AG10803 (cell line): ENCODE measurements around the gene NAA35.
A peak's percentile ranks its signal among the peaks of the same experiment; 100 is the strongest.
"Not testable (repeated sequence)": the region's sequence is repeated elsewhere in the genome, so short reads cannot be mapped to it uniquely, and the experiment has no call there.

Experiments
- DNase-seq: peaks from one replicate; pipeline ENCODE4 v3.0.0; 2010; ENCODE audit warnings: low read depth
- H3K4me3 ChIP-seq: 2 replicates; pipeline ENCODE4 v1.5.1; 2011; ENCODE audit warnings: mild to moderate bottlenecking, low read length, control low read depth
- CTCF ChIP-seq: conservative IDR thresholded peaks from 2 replicates; pipeline ENCODE4 v1.5.1; 2011; ENCODE audit warnings: mild to moderate bottlenecking, low read length, control low read depth, inconsistent platforms

The NAA35 gene

GRCh38 chr9:85971731-85972130 is 30.8 kb downstream of the NAA35 start:
- H3K4me3 ChIP-seq, result no peak overlapping the region
- TF ChIP-seq CTCF, result no peak
- peak; percentile 25 for DNase-seq

GRCh38 chr9:85973238-85973637 is 32.3 kb downstream of the NAA35 start:
- no peak overlapping the region for H3K4me3 ChIP-seq
- DNase-seq, result no peak
- no peak for TF ChIP-seq CTCF

- DNase-seq, H3K4me3 ChIP-seq: not testable (repeated sequence)
Observed at GRCh38 chr9:85974055-85974547, 33.2 kb downstream of the NAA35 start.

- no peak for TF ChIP-seq CTCF
- H3K4me3 ChIP-seq, result no peak overlapping the region
Observed at GRCh38 chr9:85978496-85978895, 37.5 kb downstream of the NAA35 start.

GRCh38 chr9:85981369-85981768 is 40.4 kb downstream of the NAA35 start:
- no peak overlapping the region for H3K4me3 ChIP-seq
- TF ChIP-seq CTCF, result no peak
- no peak for DNase-seq

More at GRCh38 chr9:85978496-85978895, 37.5 kb downstream of the NAA35 start:
- no peak for DNase-seq

GRCh38 chr9:85984457-85984856 is 43.5 kb downstream of the NAA35 start:
- DNase-seq, result no peak
- no peak for TF ChIP-seq CTCF
- no peak overlapping the region for H3K4me3 ChIP-seq

- DNase-seq, result peak; percentile 9
- no peak for TF ChIP-seq CTCF
- no peak overlapping the region for H3K4me3 ChIP-seq
Observed at GRCh38 chr9:85987236-85987635, 46.3 kb downstream of the NAA35 start.

GRCh38 chr9:85994191-85994590 is 53.2 kb downstream of the NAA35 start:
- TF ChIP-seq CTCF, result no peak
- H3K4me3 ChIP-seq, result no peak overlapping the region
- DNase-seq, result no peak
